Cardiac ventricle fibroblast (primary cell): ENCODE data around the gene CD2BP2. TPM values are rescaled to one million over a fixed set of nuclear protein-coding genes. Genes with fewer than 3 reads are reported as not detected.

Experiments used
- total RNA-seq: library from RNA; depleted of rRNA; stranded (reverse); fragments of >200 nt; gene quantifications from 2 replicates; pipeline ENCODE4 v1.2.3, GENCODE V29; 2015

CD2BP2 gene
- 31.3 and 43.4 TPM in 2 replicates for total RNA-seq

GRCh38 chr16:30355144-30355953, at the start of gene CD2BP2:
CD2BP2 (minus strand) TSS chr16:30355308; CDS start chr16:30354681, 627 bp downstream.

GRCh38 chr16:30395155-30395991, 40.3 kb upstream of the CD2BP2 start, which contains the start of gene ZNF48:
ZNF48 (plus strand) TSS chr16:30395420; CDS start chr16:30395795, 375 bp downstream.

GRCh38 chr16:30382111-30382881, 27.2 kb upstream of the CD2BP2 start, which contains the start of gene SEPTIN1:
SEPTIN1 (minus strand) TSS chr16:30382561; CDS start chr16:30382542, 19 bp downstream.

GRCh38 chr16:30374538-30374937, 19.4 kb upstream of the CD2BP2 start, which contains the start of gene MYL11:
MYL11 (plus strand) TSS chr16:30374802; CDS start chr16:30374858, 56 bp downstream.

GRCh38 chr16:30370456-30371247, 15.5 kb upstream of the CD2BP2 start, which contains the start of gene TBC1D10B:
TBC1D10B (minus strand) TSS chr16:30370494; CDS start chr16:30370183, 311 bp downstream.

Other genes starting within 250 kb of the CD2BP2 start
- gene GDPD3, start 241.8 kb downstream of the CD2BP2 start, total RNA-seq = 0.64 and 1.00 TPM in 2 replicates
- 47.0 and 60.8 TPM in 2 replicates for gene MAPK3, start 232.1 kb downstream of the CD2BP2 start, total RNA-seq
- gene CORO1A, start 171.7 kb downstream of the CD2BP2 start, total RNA-seq = 0.15 and 1.3 TPM in 2 replicates
- 53.6 and 86.3 TPM in 2 replicates for gene BOLA2B, start 161.6 kb downstream of the CD2BP2 start, total RNA-seq
- gene SLX1A, start 161.4 kb downstream of the CD2BP2 start, total RNA-seq = 21.6 and 25.5 TPM in 2 replicates
- gene SULT1A3, start 156.1 kb downstream of the CD2BP2 start, total RNA-seq = 2.9 and 14.1 TPM in 2 replicates
- 1.7 and 2.1 TPM in 2 replicates for gene NPIPB13, start 106.8 kb downstream of the CD2BP2 start, total RNA-seq
- 33.1 and 39.3 TPM in 2 replicates for gene TBC1D10B, start 15.2 kb upstream of the CD2BP2 start, total RNA-seq
- not detected in 2 replicates for gene MYL11, start 19.5 kb upstream of the CD2BP2 start, total RNA-seq
- 0.50 TPM in 1 of 2 replicates, not detected in the other for gene SEPTIN1, start 27.3 kb upstream of the CD2BP2 start, total RNA-seq
- 2.4 and 3.5 TPM in 2 replicates for gene ZNF48, start 40.1 kb upstream of the CD2BP2 start, total RNA-seq
- 28.0 and 32.5 TPM in 2 replicates for gene ZNF771, start 52.3 kb upstream of the CD2BP2 start, total RNA-seq
- 12.6 and 16.9 TPM in 2 replicates for gene DCTPP1, start 74.7 kb upstream of the CD2BP2 start, total RNA-seq
- gene SEPHS2, start 90.6 kb upstream of the CD2BP2 start, total RNA-seq = 23.2 and 25.8 TPM in 2 replicates
- not detected in 2 replicates for gene ITGAL, start 117.4 kb upstream of the CD2BP2 start, total RNA-seq
- gene ZNF768, start 171.3 kb upstream of the CD2BP2 start, total RNA-seq = 15.4 and 18.7 TPM in 2 replicates
- gene ZNF747, start 179.6 kb upstream of the CD2BP2 start, total RNA-seq = 7.8 and 10.0 TPM in 2 replicates
- gene ZNF764, start 203.1 kb upstream of the CD2BP2 start, total RNA-seq = 7.9 and 8.9 TPM in 2 replicates
- 10.4 and 11.6 TPM in 2 replicates for gene ZNF688, start 216.4 kb upstream of the CD2BP2 start, total RNA-seq
- 6.8 and 18.9 TPM in 2 replicates for gene ZNF785, start 230.4 kb upstream of the CD2BP2 start, total RNA-seq